ENCODE results near the gene GNG7. TPM values are rescaled to one million over a fixed set of nuclear protein-coding genes. Genes with fewer than 3 reads are reported as not detected.
"Not testable (repeated sequence)": the region's sequence is repeated elsewhere in the genome, so short reads cannot be mapped to it uniquely, and the experiment has no call there.

Gene GNG7
- total RNA-seq, 1 donor from 2014 or later = 0.09 TPM

DNA sequence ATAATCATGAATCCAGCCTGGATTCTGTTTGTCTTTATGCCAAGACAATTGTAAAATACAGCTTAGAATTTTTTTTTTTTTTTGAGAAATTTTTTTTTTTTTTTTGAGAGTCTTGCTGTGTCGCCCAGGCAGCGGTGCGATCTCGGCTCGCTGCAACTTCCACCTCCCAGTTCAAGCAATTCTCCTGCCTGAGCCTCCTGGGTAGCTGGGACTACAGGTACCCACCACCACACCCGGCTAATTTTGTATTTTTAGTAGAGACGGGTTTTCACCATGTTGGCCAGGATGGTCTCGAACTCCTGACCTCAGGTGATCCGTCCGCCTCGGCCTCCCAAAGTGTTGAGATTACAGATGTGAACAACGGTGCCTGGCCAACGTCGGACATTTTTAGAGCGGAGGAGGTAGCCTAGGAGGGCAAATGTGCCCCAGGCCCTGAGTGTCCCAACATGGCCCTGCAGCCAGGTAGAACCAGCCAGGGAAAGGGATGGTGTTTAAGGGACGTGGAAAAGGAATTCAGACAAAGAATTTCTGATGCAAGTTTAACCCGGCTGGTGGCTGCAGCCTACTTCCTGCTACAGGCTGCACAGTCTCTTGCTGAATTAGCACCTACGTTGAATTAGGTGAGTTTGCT lies 89.8 kb downstream of the GNG7 start:
- no peaks in the 10 kb centered on the region for H3K9me3 Mint-ChIP-seq
- intact Hi-C loops (cut with micrococcal nuclease) = loop anchor here (5.0 to 10.0 kb wide), 2 partner anchors 340 to 458 kb away; partner anchors contain the start of gene AP3D1

DNA sequence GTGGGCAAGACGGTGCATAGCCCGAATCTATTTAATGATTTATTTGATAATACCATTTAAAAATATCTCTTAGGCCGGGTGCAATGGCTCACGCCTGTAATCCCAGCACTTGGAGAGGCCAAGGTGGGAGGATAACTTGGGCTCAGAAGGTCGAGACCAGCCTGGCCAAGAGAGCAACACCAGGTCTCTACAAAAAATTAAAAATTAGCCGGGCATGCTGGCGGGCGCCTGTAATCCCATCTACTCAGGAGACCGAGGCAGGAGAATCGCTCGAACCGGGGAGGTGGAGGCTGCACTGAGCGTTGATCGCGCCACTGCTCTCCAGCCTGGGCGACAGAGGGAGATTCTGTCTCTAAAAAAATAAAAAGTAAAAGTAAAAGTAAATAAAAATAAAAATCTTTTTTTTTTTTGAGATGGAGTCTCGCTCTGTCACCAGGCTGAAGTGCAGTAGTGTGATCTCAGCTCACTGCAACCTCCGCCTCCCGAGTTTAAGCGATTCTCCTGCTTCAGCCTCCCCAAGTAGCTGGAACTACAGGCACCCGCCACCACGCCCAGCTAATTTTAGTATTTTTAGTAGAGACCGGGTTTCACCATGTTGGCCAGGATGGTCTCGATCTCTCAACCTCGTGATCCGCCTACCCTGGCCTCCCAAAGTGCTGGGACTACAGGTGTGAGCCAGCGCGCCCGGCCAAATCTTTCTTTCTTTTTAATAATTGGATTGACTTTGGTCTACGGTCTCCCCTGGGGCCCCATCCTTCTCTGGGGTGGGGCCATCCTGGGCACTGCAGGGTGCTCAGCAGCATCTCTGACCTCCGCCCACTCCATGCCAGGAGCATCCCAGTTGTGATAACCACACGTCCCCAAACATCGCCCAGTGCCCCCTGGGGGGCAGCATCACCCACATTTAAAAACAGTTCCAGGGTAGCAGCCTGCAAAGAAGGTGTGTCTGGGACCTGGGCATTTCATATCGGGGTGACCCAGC lies 90.7 kb downstream of the GNG7 start:
- H3K27me3 Mint-ChIP-seq = peaks cover 13% of the 10 kb centered on the region
- DNase-seq = no peak
- peaks cover 2% of the 10 kb centered on the region for H3K36me3 Mint-ChIP-seq (ENCODE audit: low read depth)
- intact Hi-C loops (cut with micrococcal nuclease) = loop anchor here (1.0 to 10.0 kb wide), 3 partner anchors 137 to 457 kb away; partner anchors contain the start of gene AP3D1
- no peak overlapping the region for H3K4me3 Mint-ChIP-seq
- peaks cover 38% of the 10 kb centered on the region for H3K4me1 Mint-ChIP-seq
- H3K9me3 Mint-ChIP-seq = no peaks in the 10 kb centered on the region
- no peak overlapping the region for H3K27ac Mint-ChIP-seq

More for the DNA sequence above, 89.8 kb downstream of the GNG7 start:
- H3K4me3 Mint-ChIP-seq = no peak overlapping the region
- H3K4me1 Mint-ChIP-seq = peaks cover 44% of the 10 kb centered on the region
- H3K27ac Mint-ChIP-seq = no peak overlapping the region
- peaks cover 11% of the 10 kb centered on the region for H3K27me3 Mint-ChIP-seq
- no peak for DNase-seq
- H3K36me3 Mint-ChIP-seq (ENCODE audit: low read depth) = peaks cover 2% of the 10 kb centered on the region

DNA sequence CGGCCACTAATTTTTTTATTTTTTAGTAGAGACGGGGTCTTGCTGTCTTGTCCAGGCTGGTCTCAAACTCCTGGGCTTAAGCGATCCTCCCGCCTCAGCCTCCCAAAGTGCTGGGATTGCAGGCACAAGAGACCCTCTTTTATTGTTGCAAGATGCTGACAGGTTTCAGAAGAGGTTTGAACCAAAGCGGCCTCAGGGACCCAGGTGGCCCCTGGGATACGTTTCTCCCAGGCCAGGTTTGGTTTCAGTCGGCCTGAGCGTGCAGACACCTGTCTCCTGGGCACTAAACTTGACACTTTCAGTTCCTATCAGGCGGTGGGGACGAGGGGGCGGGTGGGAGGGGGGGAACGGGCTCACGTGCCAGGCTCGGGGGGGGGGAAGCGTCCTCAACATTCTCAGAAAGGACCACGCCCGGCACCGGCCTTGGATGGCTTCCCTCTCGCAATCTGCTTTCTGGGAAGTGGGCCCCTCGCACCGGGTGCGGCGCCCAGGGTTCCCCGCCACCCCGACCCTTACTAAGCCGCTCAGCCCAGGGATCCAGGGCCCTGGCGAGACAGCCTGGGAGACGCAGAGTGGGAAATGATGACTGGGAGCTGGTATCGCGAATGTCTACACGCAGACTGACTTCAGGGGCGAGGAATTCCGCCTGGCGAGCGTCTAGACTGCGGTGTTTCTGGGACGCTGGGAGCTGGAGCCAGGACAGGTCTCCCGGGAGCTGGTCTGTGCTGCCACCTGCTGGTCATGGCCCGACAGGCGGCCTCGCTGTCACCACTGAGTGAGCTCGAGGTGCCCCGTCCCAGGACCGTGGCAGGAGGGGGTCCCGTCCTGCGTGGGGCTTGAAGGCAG lies 91.6 kb downstream of the GNG7 start:
- intact Hi-C loops (cut with micrococcal nuclease) = loop anchor here (1.0 to 10.0 kb wide), 3 partner anchors 137 to 456 kb away; partner anchors contain the start of gene AP3D1
- Mint-ChIP-seq H3K27me3 (peaks cover 13% of the 10 kb centered on the region), H3K36me3 (ENCODE audit: low read depth) (peaks cover 2% of the 10 kb centered on the region), H3K4me3 (peak overlapping the region; percentile 87), H3K27ac (peak overlapping the region; percentile 38), H3K4me1 (peaks cover 37% of the 10 kb centered on the region), H3K9me3 (no peaks in the 10 kb centered on the region)
- peak; percentile 96 for DNase-seq

DNA sequence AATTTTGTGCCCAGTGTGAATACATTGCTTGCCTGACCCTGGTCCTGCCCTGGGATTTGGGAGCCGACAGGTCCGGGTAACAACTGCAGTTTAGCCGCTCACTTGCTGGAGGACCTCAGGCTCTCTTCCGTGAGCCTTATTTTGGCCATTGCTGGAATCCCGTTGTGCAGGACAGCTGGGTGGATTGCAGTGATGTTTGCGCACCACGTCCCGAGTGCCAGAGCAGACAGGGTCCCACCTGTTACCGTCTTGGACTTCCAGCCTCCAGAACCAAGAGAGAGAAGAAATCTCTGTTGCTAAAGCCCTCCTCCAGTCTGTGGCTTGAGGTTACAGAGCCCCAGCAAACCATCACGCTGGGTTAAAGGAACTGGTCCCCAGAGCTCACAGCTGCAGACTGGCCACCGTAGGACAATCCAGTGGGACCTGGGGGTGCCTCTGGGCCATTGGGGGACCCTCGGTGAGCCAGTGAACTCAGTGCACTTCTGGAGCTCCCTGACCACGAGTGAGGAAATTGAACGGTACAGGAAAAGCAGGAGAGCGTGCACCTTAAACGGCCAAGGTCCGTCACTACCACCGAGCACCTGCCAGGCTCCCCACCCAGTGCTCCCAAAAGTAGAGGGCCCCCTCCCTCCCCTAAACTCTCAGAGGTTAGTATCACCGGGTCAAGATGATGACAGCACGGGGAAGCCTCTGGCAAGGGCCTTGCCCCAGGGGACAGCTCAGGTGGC lies 92.9 kb downstream of the GNG7 start:
- Mint-ChIP-seq H3K27me3 (peaks cover 15% of the 10 kb centered on the region), H3K27ac (no peak overlapping the region), H3K4me1 (peaks cover 37% of the 10 kb centered on the region), H3K36me3 (ENCODE audit: low read depth) (no peaks in the 10 kb centered on the region), H3K9me3 (no peaks in the 10 kb centered on the region), H3K4me3 (no peak overlapping the region)
- intact Hi-C loops (cut with micrococcal nuclease) = loop anchor here (2.0 to 10.0 kb wide), 3 partner anchors 47 to 455 kb away; partner anchors contain the start of gene AP3D1
- DNase-seq = no peak

DNA sequence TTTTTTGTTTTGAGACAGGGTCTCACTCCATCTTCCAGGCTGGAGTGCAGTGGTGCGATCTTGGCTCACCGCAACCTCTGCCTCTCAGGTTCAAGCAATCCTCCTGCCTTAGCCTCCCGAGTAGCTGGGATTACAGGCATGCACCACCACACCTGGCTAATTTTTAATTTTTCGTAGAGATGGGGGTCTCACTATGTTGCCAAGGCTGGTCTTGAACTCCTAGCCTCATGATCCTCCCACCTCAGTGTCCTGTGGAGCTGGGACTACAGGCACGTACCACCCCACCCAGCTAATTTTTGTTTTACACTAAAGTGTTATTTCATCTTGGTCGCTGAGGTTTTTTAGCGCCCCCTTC lies 93.5 kb downstream of the GNG7 start:
- H3K27me3 Mint-ChIP-seq = peaks cover 16% of the 10 kb centered on the region
- H3K4me1 Mint-ChIP-seq = peaks cover 32% of the 10 kb centered on the region
- H3K36me3 Mint-ChIP-seq (ENCODE audit: low read depth); DNase-seq; H3K9me3 Mint-ChIP-seq: not testable (repeated sequence)
- intact Hi-C loops (cut with micrococcal nuclease) = loop anchor here (2.0 kb wide), 1 partner anchor 46 kb away; no protein-coding TSS in a partner anchor
- peak overlapping the region; percentile 5 for H3K27ac Mint-ChIP-seq
- H3K4me3 Mint-ChIP-seq = peak overlapping the region; percentile 38

DNA sequence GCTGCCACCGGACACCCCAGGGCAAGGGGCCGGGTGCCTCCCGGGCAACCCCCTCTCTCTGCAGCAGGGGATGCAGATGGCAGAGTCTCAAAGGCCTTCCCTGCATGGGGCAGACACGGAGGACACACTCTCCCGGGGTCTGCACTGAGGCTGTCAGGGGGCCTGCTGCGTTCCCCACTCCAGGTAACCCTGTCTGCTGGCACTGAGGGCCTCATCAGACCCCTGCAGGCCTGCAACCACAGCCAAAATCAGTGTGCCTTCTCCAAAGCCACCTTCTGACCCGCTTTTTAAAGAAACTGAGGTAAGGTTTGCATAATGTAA lies 93.9 kb downstream of the GNG7 start:
- H3K9me3 Mint-ChIP-seq = no peaks in the 10 kb centered on the region

GRCh38 chr19:2607712-2608601 lies 94.5 kb downstream of the GNG7 start:
- peaks cover 26% of the 10 kb centered on the region for H3K4me1 Mint-ChIP-seq
- DNase-seq = peak; percentile 82
- intact Hi-C loops (cut with micrococcal nuclease) = loop anchor here (1.0 to 2.0 kb wide), 3 partner anchors 9 to 45 kb away; no protein-coding TSS in a partner anchor
- peak overlapping the region; percentile 81 for H3K4me3 Mint-ChIP-seq
- no peaks in the 10 kb centered on the region for H3K36me3 Mint-ChIP-seq (ENCODE audit: low read depth)
- H3K27me3 Mint-ChIP-seq = peaks cover 20% of the 10 kb centered on the region
- H3K9me3 Mint-ChIP-seq = no peaks in the 10 kb centered on the region
- H3K27ac Mint-ChIP-seq = peak overlapping the region; percentile 81

More for the DNA sequence above, 93.9 kb downstream of the GNG7 start:
- no peak overlapping the region for H3K27ac Mint-ChIP-seq
- no peaks in the 10 kb centered on the region for H3K36me3 Mint-ChIP-seq (ENCODE audit: low read depth)
- intact Hi-C loops (cut with micrococcal nuclease) = loop anchor here (1.0 to 2.0 kb wide), 3 partner anchors 9 to 46 kb away; no protein-coding TSS in a partner anchor
- peaks cover 17% of the 10 kb centered on the region for H3K27me3 Mint-ChIP-seq
- H3K4me3 Mint-ChIP-seq = no peak overlapping the region
- no peak for DNase-seq
- peaks cover 29% of the 10 kb centered on the region for H3K4me1 Mint-ChIP-seq

- intact Hi-C loops (cut with micrococcal nuclease) = not testable (repeated sequence)
Observed at GRCh38 chr19:2606774-2607173, 95.7 kb downstream of the GNG7 start.

DNA sequence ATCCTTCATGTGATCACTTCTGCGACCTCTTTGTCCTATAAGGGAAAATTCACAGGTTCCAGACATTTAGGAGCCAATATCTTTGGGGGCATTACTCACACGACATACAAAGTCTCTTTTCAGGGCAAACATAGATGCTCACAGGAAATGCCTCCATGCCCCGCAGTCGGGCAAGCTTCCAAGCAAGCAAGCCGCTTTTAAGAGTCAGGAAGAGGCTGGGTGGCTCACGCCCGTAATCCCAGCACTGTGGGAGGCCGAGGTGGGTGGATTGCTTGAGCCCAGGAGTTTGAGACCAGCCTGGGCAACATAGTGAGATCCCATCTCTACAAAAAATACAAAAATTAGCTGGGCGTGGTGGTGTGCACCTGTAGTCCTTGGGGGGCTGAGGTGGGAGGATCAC lies 96.6 kb downstream of the GNG7 start:
- H3K9me3 Mint-ChIP-seq; DNase-seq; intact Hi-C loops (cut with micrococcal nuclease); H3K27ac Mint-ChIP-seq; H3K4me3 Mint-ChIP-seq; H3K36me3 Mint-ChIP-seq (ENCODE audit: low read depth): not testable (repeated sequence)
- peaks cover 25% of the 10 kb centered on the region for H3K4me1 Mint-ChIP-seq
- H3K27me3 Mint-ChIP-seq = peaks cover 30% of the 10 kb centered on the region

More at GRCh38 chr19:2606774-2607173, 95.7 kb downstream of the GNG7 start:
- Mint-ChIP-seq H3K27me3 (peaks cover 24% of the 10 kb centered on the region), H3K4me1 (peaks cover 27% of the 10 kb centered on the region)
- not testable (repeated sequence) for DNase-seq; H3K27ac Mint-ChIP-seq; H3K36me3 Mint-ChIP-seq (ENCODE audit: low read depth); H3K9me3 Mint-ChIP-seq; H3K4me3 Mint-ChIP-seq

DNA sequence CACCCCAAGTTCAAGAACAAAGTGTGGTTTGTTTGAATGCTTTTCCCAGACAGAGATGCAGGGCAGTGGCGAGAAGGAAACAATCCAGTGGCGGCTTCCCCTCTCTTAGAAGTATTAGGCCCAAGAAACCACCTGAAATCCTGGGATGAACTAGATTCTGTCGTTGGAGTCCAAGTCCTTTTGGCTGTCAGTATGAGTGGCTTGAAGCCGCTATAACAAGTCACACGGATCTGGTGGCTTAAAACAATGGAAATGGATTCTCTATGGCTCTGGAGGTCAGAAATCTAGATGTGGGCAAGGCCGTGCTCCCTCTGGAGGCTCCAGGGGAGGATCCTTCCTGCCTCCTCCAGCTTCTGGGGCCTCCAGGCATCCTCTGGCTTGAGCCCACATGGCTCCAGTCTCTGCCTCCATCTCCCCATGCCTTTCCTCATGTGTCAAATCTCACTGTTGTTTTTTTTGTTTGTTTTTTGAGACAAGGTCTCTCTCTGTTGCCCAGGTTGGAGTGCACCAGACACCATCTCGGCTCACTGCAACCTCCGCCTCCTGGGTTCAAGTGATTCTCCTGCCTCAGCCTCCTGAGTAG lies 97.7 kb downstream of the GNG7 start:
- no peak for DNase-seq
- Mint-ChIP-seq H3K9me3 (no peaks in the 10 kb centered on the region), H3K27me3 (peaks cover 30% of the 10 kb centered on the region), H3K4me3 (no peak overlapping the region), H3K4me1 (peaks cover 23% of the 10 kb centered on the region), H3K27ac (no peak overlapping the region), H3K36me3 (ENCODE audit: low read depth) (no peaks in the 10 kb centered on the region)
- intact Hi-C loops (cut with micrococcal nuclease) = no loop called here

DNA sequence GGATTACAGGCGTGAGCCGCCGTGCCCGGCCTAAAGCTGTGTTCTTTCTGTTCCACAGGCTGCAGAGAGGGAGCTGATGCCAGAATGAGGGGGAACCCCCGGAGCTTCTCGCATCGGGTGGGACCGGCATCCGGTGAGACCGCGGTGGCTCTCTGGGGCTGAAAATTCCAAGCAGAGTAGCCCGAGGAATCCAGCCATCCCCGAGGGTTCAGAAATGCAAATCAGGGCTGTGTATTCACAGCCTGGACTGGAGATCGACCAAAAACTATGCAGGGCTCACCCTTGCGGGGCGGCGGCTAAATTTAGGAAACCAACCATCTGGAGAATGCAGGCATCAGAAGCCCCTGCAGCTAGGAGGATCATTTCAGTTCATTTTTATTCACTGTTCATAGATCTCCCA lies 99.2 kb downstream of the GNG7 start:
- no peak overlapping the region for H3K27ac Mint-ChIP-seq
- H3K27me3 Mint-ChIP-seq = peaks cover 23% of the 10 kb centered on the region
- H3K4me1 Mint-ChIP-seq = peaks cover 23% of the 10 kb centered on the region
- no peaks in the 10 kb centered on the region for H3K9me3 Mint-ChIP-seq
- no peak for DNase-seq
- intact Hi-C loops (cut with micrococcal nuclease) = no loop called here
- H3K4me3 Mint-ChIP-seq = no peak overlapping the region
- no peaks in the 10 kb centered on the region for H3K36me3 Mint-ChIP-seq (ENCODE audit: low read depth)

All from activated CD4-positive, alpha-beta T cell treated with anti-CD3 and anti-CD28 coated beads, Interleukin-2, amount 10 ng/mL, durations not matched to agents 24 days and 14 days (primary cell).